ENCODE measurements around the gene TMEM151B.

Gene TMEM151B

GRCh38 chr6:44250067-44250717, 20.1 kb upstream of the TMEM151B start:
- H3K27ac ChIP-seq: no peak overlapping the region
- ChIA-PET POLR2A (ENCODE audit: low non-redundant PET) (no interaction called here), CTCF (no interaction called here)
- no peak for DNase-seq (ENCODE audit: low spot score)
- TF ChIP-seq, protein P1, sequence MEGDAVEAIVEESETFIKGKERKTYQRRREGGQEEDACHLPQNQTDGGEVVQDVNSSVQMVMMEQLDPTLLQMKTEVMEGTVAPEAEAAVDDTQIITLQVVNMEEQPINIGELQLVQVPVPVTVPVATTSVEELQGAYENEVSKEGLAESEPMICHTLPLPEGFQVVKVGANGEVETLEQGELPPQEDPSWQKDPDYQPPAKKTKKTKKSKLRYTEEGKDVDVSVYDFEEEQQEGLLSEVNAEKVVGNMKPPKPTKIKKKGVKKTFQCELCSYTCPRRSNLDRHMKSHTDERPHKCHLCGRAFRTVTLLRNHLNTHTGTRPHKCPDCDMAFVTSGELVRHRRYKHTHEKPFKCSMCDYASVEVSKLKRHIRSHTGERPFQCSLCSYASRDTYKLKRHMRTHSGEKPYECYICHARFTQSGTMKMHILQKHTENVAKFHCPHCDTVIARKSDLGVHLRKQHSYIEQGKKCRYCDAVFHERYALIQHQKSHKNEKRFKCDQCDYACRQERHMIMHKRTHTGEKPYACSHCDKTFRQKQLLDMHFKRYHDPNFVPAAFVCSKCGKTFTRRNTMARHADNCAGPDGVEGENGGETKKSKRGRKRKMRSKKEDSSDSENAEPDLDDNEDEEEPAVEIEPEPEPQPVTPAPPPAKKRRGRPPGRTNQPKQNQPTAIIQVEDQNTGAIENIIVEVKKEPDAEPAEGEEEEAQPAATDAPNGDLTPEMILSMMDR (conservative IDR thresholded peaks at IDR 0.05; ENCODE audit: low read depth): no peak

DNA sequence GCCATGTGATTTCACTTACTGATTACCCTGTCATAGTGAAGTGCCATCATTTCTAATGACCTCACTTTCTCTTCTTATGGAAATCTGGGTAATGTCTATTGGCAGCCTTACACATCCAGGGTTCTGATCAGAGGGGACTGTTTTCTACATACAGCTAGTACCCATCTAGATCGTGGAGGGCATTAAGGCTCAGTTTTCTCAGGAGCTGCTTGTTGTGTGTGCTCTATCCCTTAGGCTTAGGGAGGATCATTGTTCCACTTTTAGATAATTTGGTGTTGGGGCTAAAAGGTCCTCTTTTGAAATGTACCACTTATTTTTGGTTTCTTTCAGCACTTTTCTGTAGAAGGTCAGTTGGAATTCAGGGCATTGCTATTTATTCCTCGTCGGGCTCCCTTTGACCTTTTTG, 19.5 kb upstream of the TMEM151B start:
- TF ChIP-seq, protein P1 (conservative IDR thresholded peaks at IDR 0.05; ENCODE audit: low read depth): no peak
- POLR2A ChIA-PET (ENCODE audit: low non-redundant PET): no interaction called here
- CTCF ChIA-PET: no interaction called here
- no peak for DNase-seq (ENCODE audit: low spot score)
- no peak overlapping the region for H3K27ac ChIP-seq

DNA sequence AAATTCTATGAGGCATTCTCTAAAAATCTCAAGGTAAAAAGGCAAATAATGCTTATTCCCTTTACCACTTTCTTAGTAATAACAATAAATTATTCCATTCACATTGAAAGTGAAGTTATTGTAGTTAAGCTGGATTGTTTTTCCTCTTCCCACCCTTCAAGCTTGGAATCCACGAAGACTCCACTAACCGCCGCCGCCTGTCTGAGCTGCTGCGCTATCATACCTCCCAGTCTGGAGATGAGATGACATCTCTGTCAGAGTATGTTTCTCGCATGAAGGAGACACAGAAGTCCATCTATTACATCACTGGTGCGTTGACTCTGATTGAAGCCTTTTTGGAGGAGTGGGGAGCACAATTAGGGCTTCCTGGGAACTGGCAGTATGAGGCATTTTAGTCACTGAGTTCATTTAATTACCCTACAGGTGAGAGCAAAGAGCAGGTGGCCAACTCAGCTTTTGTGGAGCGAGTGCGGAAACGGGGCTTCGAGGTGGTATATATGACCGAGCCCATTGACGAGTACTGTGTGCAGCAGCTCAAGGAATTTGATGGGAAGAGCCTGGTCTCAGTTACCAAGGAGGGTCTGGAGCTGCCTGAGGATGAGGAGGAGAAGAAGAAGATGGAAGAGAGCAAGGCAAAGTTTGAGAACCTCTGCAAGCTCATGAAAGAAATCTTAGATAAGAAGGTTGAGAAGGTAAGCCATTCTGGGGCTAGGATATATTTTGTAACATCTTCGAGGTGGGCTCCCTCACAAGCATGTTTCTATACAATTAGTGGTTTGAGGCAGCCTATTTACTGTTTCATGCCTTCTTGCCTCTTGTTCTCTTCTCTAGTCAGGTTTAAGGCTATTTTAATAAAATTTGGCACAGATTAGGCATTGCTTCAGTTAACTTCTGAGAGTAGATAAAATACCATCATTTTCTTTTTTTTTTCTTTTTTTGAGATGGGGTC, 18.4 kb upstream of the TMEM151B start:
- H3K27ac ChIP-seq: peak overlapping the region; percentile 45
- ChIA-PET POLR2A (ENCODE audit: low non-redundant PET) (no interaction called here), CTCF (no interaction called here)
- TF ChIP-seq, protein P1 (conservative IDR thresholded peaks at IDR 0.05; ENCODE audit: low read depth): no peak
- DNase-seq (ENCODE audit: low spot score): no peak

DNA sequence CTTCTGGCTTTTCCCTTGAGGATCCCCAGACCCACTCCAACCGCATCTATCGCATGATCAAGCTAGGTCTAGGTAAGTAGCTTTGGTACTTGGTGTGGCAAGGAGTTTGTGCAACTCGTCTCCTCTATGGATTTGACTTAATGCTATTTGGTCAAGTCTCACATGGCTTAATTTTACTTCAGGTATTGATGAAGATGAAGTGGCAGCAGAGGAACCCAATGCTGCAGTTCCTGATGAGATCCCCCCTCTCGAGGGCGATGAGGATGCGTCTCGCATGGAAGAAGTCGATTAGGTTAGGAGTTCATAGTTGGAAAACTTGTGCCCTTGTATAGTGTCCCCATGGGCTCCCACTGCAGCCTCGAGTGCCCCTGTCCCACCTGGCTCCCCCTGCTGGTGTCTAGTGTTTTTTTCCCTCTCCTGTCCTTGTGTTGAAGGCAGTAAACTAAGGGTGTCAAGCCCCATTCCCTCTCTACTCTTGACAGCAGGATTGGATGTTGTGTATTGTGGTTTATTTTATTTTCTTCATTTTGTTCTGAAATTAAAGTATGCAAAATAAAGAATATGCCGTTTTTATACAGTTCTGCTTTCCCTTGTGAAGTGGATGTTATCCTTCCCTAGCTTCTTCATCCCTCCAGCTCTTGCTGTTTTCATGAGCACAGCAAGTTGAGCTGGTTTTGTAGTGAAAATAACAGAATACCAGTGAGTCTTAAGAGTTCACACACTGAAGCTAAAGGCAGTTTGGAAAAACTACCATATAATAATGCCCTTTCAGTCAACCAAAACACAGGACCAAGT, 16.7 kb upstream of the TMEM151B start:
- DNase-seq (ENCODE audit: low spot score): no peak
- POLR2A ChIA-PET (ENCODE audit: low non-redundant PET): no interaction called here
- peak overlapping the region; percentile 71 for H3K27ac ChIP-seq

DNA sequence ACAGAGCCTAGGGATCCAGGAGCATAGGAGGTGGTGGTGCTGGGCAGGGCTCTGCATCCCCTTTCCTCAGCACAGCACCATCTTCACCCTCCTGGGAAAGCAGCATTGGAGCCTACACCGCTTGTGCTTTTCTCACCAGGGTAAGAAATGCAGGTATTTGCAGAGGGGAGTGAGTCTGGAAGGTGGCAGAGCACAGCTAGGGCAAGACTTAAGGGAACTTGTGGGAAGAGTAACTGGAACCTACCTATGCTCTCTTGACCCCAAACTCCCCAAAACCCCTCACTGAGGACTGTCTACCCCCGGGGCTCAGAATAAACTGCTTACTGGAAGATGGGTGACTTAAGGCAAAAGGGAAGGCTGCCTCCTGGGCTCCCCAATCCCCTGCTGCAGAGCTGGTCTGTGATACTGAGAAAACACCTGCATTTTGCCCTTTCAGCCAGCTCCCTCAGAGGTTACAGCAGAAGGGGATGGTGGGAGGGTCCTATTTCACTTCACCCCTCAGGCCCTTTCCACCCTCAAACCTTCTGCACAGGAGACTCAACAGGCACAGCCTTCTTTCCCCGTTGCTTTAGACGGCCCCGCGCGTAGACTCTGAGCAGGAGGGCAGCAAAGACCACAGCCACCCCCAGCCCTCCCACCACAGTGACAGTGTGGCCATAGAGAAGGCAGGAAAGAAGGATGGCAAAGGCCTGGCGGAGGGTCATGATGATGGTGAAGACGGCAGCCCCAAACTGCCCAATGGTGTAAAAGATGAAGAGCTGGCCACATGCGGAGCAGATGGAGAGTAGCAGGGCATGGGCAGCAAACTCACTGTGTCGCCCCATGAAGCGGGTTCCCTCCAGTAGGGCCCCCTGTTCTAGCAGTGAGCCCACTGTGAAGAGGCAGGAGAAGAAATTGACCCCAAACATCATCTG, 15.8 kb upstream of the TMEM151B start:
- peak overlapping the region; percentile 71 for H3K27ac ChIP-seq
- no peak for DNase-seq (ENCODE audit: low spot score)
- CTCF ChIA-PET: interaction anchor here (0.6 to 0.8 kb wide), 3 partner anchors 14 to 20 kb away, joined by 3 read pairs; no protein-coding TSS in a partner anchor
- TF ChIP-seq, protein P1 (conservative IDR thresholded peaks at IDR 0.05; ENCODE audit: low read depth): no peak
- POLR2A ChIA-PET (ENCODE audit: low non-redundant PET): no interaction called here

More for the DNA sequence above, 16.7 kb upstream of the TMEM151B start:
- CTCF ChIA-PET: interaction anchor here (0.6 to 0.8 kb wide), 5 partner anchors 15 to 166 kb away, joined by 3 read pairs; no protein-coding TSS in a partner anchor
- TF ChIP-seq, protein P1 (conservative IDR thresholded peaks at IDR 0.05; ENCODE audit: low read depth): peak; percentile 64

Measured in RWPE1 (cell line).